ENCODE data around the gene SLC41A3. TPM values are rescaled to one million over a fixed set of nuclear protein-coding genes. Genes with fewer than 3 reads are reported as not detected.

The SLC41A3 gene
- 23.9 to 26.3 TPM (median 24.7 TPM) in 5 replicates for total RNA-seq (2022; extraction: Qiagen RNA extraction)

DNA sequence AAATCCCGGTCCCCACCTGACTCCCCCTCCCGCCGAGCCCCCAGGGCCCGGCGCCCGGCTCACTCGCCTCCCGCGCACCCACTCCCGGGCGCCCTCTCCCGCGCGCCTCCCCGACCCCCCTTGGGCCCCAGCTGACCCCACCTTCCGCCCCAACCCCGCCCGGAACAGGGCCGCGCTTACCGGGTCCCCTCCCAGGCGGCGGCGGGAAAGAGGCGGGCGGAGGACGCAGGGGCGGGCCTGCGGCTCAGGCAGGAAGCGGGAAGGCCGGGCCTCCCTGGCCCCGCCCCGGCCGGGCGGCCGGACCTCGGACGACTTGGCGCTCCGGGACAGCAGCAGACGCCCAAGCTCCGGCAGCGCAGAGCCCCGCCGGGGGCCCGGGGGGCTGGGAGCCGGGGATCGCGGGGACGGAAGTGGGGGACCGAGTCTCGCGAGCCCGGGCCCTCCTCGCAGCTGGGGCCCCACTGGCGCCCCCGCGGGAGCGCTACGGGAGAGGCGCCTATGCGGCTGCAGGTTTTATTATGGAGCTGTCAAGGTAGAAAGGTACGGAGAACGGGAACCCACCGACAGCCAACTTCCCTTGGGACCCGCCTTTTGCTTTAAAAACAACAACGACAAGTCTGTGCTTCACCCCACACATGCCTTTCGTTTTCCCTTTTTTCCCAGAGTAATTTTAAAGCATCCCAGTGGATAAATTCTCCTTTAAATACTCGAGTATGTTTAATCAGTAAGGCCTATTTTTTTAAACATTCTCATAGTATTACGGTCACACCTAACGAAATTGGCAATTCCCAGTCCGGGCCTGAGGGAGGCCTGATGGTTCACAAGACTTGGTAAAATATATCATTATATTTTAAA, at the start of gene SLC41A3:
TSS of gene SLC41A3 (minus strand) at position 212 of the 855 bp plus-strand sequence. CDS start 15,905 bp downstream, outside the sequence.

DNA sequence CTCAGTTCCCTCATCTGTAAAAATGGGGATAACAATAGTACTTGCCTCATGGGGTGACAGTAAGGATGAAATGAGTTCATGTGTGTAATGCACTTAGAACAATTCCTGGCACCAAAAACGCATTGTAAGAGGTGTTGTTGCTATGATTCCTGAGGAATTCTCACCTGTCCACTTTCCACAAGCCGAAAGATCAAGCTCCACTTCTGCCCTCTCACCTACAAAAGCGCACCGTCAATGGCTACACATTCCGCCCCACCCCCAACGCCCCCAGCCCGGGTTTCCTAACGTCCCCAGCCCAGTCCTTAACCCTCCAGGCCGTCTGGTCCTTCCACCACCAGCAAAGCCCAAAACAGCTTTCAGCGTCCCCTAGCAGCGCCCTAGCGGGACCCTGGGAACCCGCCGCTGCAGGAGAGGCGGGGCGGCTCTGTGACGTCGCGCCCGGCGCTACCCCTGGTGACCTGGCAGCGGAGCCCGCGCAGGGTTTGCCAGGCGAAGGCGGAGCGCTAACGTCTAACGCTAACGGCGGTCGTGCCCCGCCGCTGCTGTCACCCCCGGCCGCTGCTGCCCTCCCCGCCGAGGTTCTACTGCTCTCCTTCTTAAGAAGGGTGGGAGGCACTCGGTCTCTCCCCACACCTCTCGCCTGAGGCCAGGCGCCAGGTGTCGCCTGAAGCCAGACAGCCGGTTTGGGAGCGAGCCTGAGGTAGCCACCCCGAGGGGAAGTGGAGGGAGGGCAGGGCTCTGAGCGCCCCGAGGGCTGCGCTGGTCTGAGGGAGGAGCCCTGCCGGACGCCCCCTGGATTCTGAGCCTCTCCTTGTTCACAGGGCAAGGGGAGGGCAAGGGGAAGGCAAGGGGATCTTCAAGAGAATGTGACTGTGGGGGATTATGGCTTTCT, 115.0 kb downstream of the SLC41A3 start, which contains the start of gene ROPN1B:
TSS of gene ROPN1B (plus strand) at position 478 of the 892 bp plus-strand sequence. CDS start 2,877 bp downstream, outside the sequence.

Other genes with a start within 250 kb of the SLC41A3 start
- gene ROPN1B, start 114.9 kb downstream of the SLC41A3 start, total RNA-seq (2022; extraction: Qiagen RNA extraction) = not detected in 5 replicates
- 0.14 to 0.76 TPM (median 0.39 TPM) in 5 replicates for gene ALDH1L1, start 96.5 kb upstream of the SLC41A3 start, total RNA-seq (2022; extraction: Qiagen RNA extraction)

Measured in A549 treated with Mapracorat at 1 μM for 4 hours (cell line).